Calu3 (cell line): ENCODE data around the gene ZNF580. TPM values are rescaled to one million over a fixed set of nuclear protein-coding genes. Genes with fewer than 3 reads are reported as not detected.

Experiments
- BruUV-seq: library from RNA; stranded (reverse); fragments of 400-500 nt; replicated peaks from 2 replicates; lab custom pipeline; 2021; lab: Mats Ljungman, UMichigan
- CTCF ChIA-PET: fragments of 300-600 bp; sonication (Branson Sonifier 250); formaldehyde crosslinking; loops from one replicate; lab custom pipeline; 2022; ENCODE audit warnings: antibody characterized with exemption; lab: Charles Lee
- DNase-seq: peaks from one replicate; pipeline ENCODE4 v3.0.0; 2022
- H3K27ac Mint-ChIP-seq: one replicate; pipeline ENCODE4 v1.8.0; 2022; ENCODE audit warnings: mixed read lengths; ENCODE audit not compliant: unreplicated experiment
- H3K27me3 Mint-ChIP-seq: one replicate; pipeline ENCODE4 v1.8.0; 2022; ENCODE audit warnings: mixed read lengths; ENCODE audit not compliant: unreplicated experiment
- H3K36me3 Mint-ChIP-seq: one replicate; pipeline ENCODE4 v1.8.0; 2022; ENCODE audit warnings: mild to moderate bottlenecking, moderate library complexity, mixed read lengths; ENCODE audit not compliant: insufficient read depth, unreplicated experiment
- H3K4me1 Mint-ChIP-seq: one replicate; pipeline ENCODE4 v1.8.0; 2022; ENCODE audit warnings: mild to moderate bottlenecking, low read depth, mixed read lengths; ENCODE audit not compliant: unreplicated experiment
- H3K4me3 Mint-ChIP-seq: one replicate; pipeline ENCODE4 v1.8.0; 2022; ENCODE audit warnings: mild to moderate bottlenecking, low read depth, moderate library complexity, mixed read lengths; ENCODE audit not compliant: unreplicated experiment
- H3K9me3 Mint-ChIP-seq: one replicate; pipeline ENCODE4 v1.8.0; 2022; ENCODE audit warnings: low read depth, mixed read lengths; ENCODE audit not compliant: unreplicated experiment
- CTCF ChIP-seq: fragments of 200-600 bp; IDR thresholded peaks from one replicate; pipeline ENCODE4 v1.8.0; 2022; ENCODE audit warnings: antibody characterized with exemption; ENCODE audit not compliant: unreplicated experiment
- intact Hi-C: fragments of 100-400 bp; cut with micrococcal nuclease; formaldehyde crosslinking; loops from one replicate; pipeline ENCODE4 v1.10.0; 2022; ENCODE audit not compliant: unreplicated experiment
- total RNA-seq: library from RNA; stranded (reverse); gene quantifications from 2 replicates; pipeline ENCODE4 v1.2.3, GENCODE V29; 2022

The ZNF580 gene
- total RNA-seq, 1 experiment from 2014 or later: 35.6 TPM

GRCh38 chr19:55648585-55649267, 7.9 kb downstream of the ZNF580 start:
- Mint-ChIP-seq H3K27ac (peak overlapping the region; percentile 81), H3K36me3 (peaks cover 72% of the 10 kb centered on the region), H3K9me3 (no peaks in the 10 kb centered on the region), H3K4me1 (peaks cover 10% of the 10 kb centered on the region), H3K27me3 (no peaks in the 10 kb centered on the region), H3K4me3 (peak overlapping the region; percentile 87)
- BruUV-seq: no TSS peak
- DNase-seq: no peak
- TF ChIP-seq CTCF: no peak
- CTCF ChIA-PET: no interaction called here
- intact Hi-C loops: no loop called here

GRCh38 chr19:55649268-55650125, 8.7 kb downstream of the ZNF580 start:
- Mint-ChIP-seq H3K27me3 (no peaks in the 10 kb centered on the region), H3K36me3 (peaks cover 72% of the 10 kb centered on the region), H3K27ac (peak overlapping the region; percentile 81), H3K4me1 (peaks cover 3% of the 10 kb centered on the region), H3K9me3 (no peaks in the 10 kb centered on the region), H3K4me3 (peak overlapping the region; percentile 87)
- BruUV-seq: no TSS peak
- CTCF ChIA-PET: no interaction called here
- DNase-seq: no peak
- intact Hi-C loops: loop anchor here (10.0 kb wide), 1 partner anchor 155 kb away; no protein-coding TSS in a partner anchor
- no peak for TF ChIP-seq CTCF

GRCh38 chr19:55650126-55650557, 9.3 kb downstream of the ZNF580 start:
- Mint-ChIP-seq H3K27ac (no peak overlapping the region), H3K4me3 (peak overlapping the region; percentile 87), H3K36me3 (peaks cover 73% of the 10 kb centered on the region), H3K9me3 (no peaks in the 10 kb centered on the region), H3K4me1 (no peaks in the 10 kb centered on the region), H3K27me3 (no peaks in the 10 kb centered on the region)
- DNase-seq: no peak
- intact Hi-C loops: loop anchor here (10.0 kb wide), 1 partner anchor 155 kb away; no protein-coding TSS in a partner anchor
- BruUV-seq: no TSS peak
- no peak for TF ChIP-seq CTCF
- CTCF ChIA-PET: no interaction called here

- no peaks in the 10 kb centered on the region for H3K27me3 Mint-ChIP-seq
- H3K4me1 Mint-ChIP-seq: no peaks in the 10 kb centered on the region
- CTCF ChIA-PET: no interaction called here
- DNase-seq: no peak
- intact Hi-C loops: loop anchor here (10.0 kb wide), 1 partner anchor 154 kb away; no protein-coding TSS in a partner anchor
- peak overlapping the region; percentile 87 for H3K4me3 Mint-ChIP-seq
- peak overlapping the region; percentile 11 for H3K27ac Mint-ChIP-seq
- no TSS peak for BruUV-seq
- TF ChIP-seq CTCF: no peak
- H3K9me3 Mint-ChIP-seq: no peaks in the 10 kb centered on the region
- peaks cover 73% of the 10 kb centered on the region for H3K36me3 Mint-ChIP-seq
Observed at GRCh38 chr19:55650602-55651230, 9.9 kb downstream of the ZNF580 start.
